GM23338 (cell line): ENCODE measurements around the gene C3orf70.

Source experiments
- CREB1 ChIP-seq: fragments of 250-450 bp; sonication (Bioruptor Pico); IDR thresholded peaks from 2 replicates; pipeline ENCODE4 v1.5.0; 2020; ENCODE audit warnings: low read depth, mild to moderate bottlenecking, moderate library complexity
- CTCF ChIP-seq, 2 experiments: fragments of 200-600 bp in 1 of 2; sonication (generic) in 1 of 2; conservative IDR thresholded peaks; 2 replicates each; pipeline versions ENCODE4 v1.5.1 to v1.6.1; 2016 to 2017; ENCODE audit warnings: antibody characterized with exemption in 2 of 2, low read depth in 2 of 2, mild to moderate bottlenecking in 2 of 2, moderate library complexity in 1 of 2
- ETS1 ChIP-seq: IDR thresholded peaks from 2 replicates; pipeline ENCODE4 v1.6.1; 2016; ENCODE audit warnings: antibody characterized with exemption
- EZH2 ChIP-seq: fragments of 200-600 bp; sonication (generic); IDR thresholded peaks from one replicate; pipeline ENCODE4 v1.8.0; 2017; ENCODE audit warnings: antibody characterized with exemption, mild to moderate bottlenecking, low read depth; ENCODE audit not compliant: unreplicated experiment
- EZH2phosphoT487 ChIP-seq: fragments of 200-600 bp; sonication (generic); IDR thresholded peaks from one replicate; pipeline ENCODE4 v1.8.1; 2018; ENCODE audit warnings: antibody characterized with exemption; ENCODE audit not compliant: unreplicated experiment
- NANOG ChIP-seq: IDR thresholded peaks from 2 replicates; pipeline ENCODE4 v1.6.1; 2016; ENCODE audit warnings: antibody characterized with exemption, borderline replicate concordance
- POLR2AphosphoS5 ChIP-seq: IDR thresholded peaks from 2 replicates; pipeline ENCODE4 v1.6.1; 2016; ENCODE audit warnings: antibody characterized with exemption, low read depth
- REST ChIP-seq: IDR thresholded peaks from one replicate; pipeline ENCODE4 v1.6.1; 2018; ENCODE audit warnings: antibody characterized with exemption; ENCODE audit not compliant: unreplicated experiment
- ZNF114 ChIP-seq: fragments of 250-450 bp; sonication (Bioruptor Pico); IDR thresholded peaks from 2 replicates; pipeline ENCODE4 v1.5.0; 2020; ENCODE audit warnings: mild to moderate bottlenecking, moderate library complexity
- ZNF462 ChIP-seq: fragments of 250-450 bp; sonication (Bioruptor Pico); IDR thresholded peaks from 2 replicates; pipeline ENCODE4 v1.5.0; 2020; ENCODE audit warnings: mild to moderate bottlenecking, moderate library complexity

GRCh38 chr3:185161761-185162160 lies 8.9 kb upstream of the C3orf70 start:
- TF ChIP-seq CTCF (conservative IDR thresholded peaks at IDR 0.05; ENCODE audit: low read depth in 2 of 2): no peak
- TF ChIP-seq EZH2phosphoT487: no peak
- no peak for TF ChIP-seq EZH2
- TF ChIP-seq CREB1 (CRISPR knock-in tag): no peak
- TF ChIP-seq POLR2AphosphoS5: no peak
- TF ChIP-seq REST: no peak
- TF ChIP-seq ETS1: no peak
- no peak for TF ChIP-seq ZNF462 (CRISPR knock-in tag)
- no peak for TF ChIP-seq NANOG
- no peak for TF ChIP-seq ZNF114
